ENCODE data around the gene NPBWR2. TPM values are rescaled to one million over a fixed set of nuclear protein-coding genes. Genes with fewer than 3 reads are reported as not detected.

NPBWR2 gene
- total and polyA plus RNA-seq, 2 donors (not counting 1 experiment from before 2014, with no cell fraction given): not detected

DNA sequence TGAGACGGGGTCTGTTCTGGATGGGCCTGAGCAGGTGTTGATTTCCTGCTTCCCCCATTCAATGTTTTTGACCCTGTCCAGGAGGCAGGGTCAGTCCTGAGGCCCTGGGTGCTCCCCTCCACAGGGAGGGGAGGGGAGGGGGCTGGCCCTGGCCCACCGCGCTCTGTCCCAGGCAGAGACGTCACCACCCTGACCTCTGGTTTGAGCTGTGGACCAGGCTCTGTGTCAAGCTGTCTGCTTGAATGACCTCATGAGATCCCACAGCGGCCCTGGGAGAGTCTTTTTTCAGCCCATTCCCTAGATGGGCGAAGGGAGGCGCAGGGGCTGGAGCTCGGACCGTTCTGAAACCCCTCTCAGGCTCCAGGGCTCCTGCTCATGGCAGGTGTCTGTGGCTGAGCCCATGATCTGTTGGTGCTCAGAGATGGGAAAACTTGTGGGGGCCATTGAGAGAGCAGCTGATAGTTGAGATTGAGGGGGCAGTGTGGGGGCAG, 14.3 kb downstream of the NPBWR2 start:
- TF ChIP-seq, protein P1, sequence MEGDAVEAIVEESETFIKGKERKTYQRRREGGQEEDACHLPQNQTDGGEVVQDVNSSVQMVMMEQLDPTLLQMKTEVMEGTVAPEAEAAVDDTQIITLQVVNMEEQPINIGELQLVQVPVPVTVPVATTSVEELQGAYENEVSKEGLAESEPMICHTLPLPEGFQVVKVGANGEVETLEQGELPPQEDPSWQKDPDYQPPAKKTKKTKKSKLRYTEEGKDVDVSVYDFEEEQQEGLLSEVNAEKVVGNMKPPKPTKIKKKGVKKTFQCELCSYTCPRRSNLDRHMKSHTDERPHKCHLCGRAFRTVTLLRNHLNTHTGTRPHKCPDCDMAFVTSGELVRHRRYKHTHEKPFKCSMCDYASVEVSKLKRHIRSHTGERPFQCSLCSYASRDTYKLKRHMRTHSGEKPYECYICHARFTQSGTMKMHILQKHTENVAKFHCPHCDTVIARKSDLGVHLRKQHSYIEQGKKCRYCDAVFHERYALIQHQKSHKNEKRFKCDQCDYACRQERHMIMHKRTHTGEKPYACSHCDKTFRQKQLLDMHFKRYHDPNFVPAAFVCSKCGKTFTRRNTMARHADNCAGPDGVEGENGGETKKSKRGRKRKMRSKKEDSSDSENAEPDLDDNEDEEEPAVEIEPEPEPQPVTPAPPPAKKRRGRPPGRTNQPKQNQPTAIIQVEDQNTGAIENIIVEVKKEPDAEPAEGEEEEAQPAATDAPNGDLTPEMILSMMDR (conservative IDR thresholded peaks at IDR 0.05 in 1 of 2, IDR thresholded peaks at IDR 0.05 in 1 of 2; ENCODE audit: low read depth in 1 of 2, low read length in 2 of 2): no peak
- no peak for TF ChIP-seq EZH2 (IDR thresholded peaks at IDR 0.05; ENCODE audit: low read length, missing control alignments)
- H3K4me3 ChIP-seq (replicated peaks in 1 of 4; ENCODE audit: control extremely low read depth in 1 of 4, insufficient read depth in 1 of 4, low read depth in 3 of 4, low read length in 4 of 4): no peak overlapping the region

DNA sequence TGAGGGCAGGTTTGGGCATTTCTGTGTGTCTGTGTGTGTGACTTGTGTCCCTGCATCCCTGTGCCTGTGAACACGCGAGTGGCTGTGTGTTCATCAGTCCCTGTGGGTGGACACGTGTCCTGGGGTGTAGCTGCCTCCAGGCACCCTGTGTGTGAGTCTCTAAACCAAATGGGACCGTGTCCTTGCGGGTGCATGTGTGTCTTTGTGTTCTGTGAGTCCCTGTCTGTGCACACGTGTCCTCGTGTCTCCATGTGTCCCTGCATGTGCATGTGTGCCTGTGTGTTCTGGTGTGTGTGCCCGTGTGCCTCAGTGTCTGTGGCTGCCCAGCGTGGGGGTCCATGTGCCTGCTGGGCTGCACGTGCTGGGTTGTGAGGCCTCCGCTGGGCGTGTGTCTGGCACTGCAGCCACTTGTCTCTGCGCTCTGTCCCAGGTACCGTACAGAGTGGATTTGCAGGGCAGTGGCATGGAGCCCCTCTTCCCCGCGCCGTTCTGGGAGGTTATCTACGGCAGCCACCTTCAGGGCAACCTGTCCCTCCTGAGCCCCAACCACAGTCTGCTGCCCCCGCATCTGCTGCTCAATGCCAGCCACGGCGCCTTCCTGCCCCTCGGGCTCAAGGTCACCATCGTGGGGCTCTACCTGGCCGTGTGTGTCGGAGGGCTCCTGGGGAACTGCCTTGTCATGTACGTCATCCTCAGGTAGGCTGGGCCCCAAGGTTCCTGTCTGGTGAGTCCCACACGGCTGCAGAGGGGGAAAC, 14.9 kb downstream of the NPBWR2 start:
- no peaks in the 10 kb centered on the region for H4K20me1 ChIP-seq (ENCODE audit: control insufficient read depth, extremely low read depth, insufficient read depth, low read length)
- H3K36me3 ChIP-seq (ENCODE audit: control insufficient read depth, insufficient read depth, low read length): no peaks in the 10 kb centered on the region
- no peak overlapping the region for H3K4me2 ChIP-seq (ENCODE audit: extremely low read depth, insufficient read depth, low read length)
- no peak overlapping the region for H3K9ac ChIP-seq (ENCODE audit: insufficient read depth, low read length)
- H3K27me3 ChIP-seq (ENCODE audit: control insufficient read depth, insufficient read depth, low read length): no peaks in the 10 kb centered on the region
- TF ChIP-seq EZH2 (IDR thresholded peaks at IDR 0.05; ENCODE audit: low read length, missing control alignments): no peak
- TF ChIP-seq, protein P1 (conservative IDR thresholded peaks at IDR 0.05 in 1 of 2, IDR thresholded peaks at IDR 0.05 in 1 of 2; ENCODE audit: low read depth in 1 of 2, low read length in 2 of 2): no peak
- no peaks in the 10 kb centered on the region for H3K9me3 ChIP-seq (ENCODE audit: control insufficient read depth, insufficient read depth, low read depth, low read length)
- no peaks in the 10 kb centered on the region for H3K79me2 ChIP-seq (ENCODE audit: control insufficient read depth, insufficient read depth, low read length)
- no peak overlapping the region for H3K4me3 ChIP-seq (replicated peaks in 1 of 4; ENCODE audit: control extremely low read depth in 1 of 4, insufficient read depth in 1 of 4, low read depth in 3 of 4, low read length in 4 of 4)
- H3K4me1 ChIP-seq (ENCODE audit: control insufficient read depth, extremely low read depth, insufficient read depth, low read length): no peaks in the 10 kb centered on the region
- no peak overlapping the region for H3K27ac ChIP-seq (ENCODE audit: insufficient read depth, low read length)
- no peak overlapping the region for H2AFZ ChIP-seq (ENCODE audit: low read length)
- DNase-seq (ENCODE audit: low read depth in 2 of 2): no peak

More for the DNA sequence above, 14.3 kb downstream of the NPBWR2 start:
- H3K79me2 ChIP-seq (ENCODE audit: control insufficient read depth, insufficient read depth, low read length): no peaks in the 10 kb centered on the region
- no peaks in the 10 kb centered on the region for H3K4me1 ChIP-seq (ENCODE audit: control insufficient read depth, extremely low read depth, insufficient read depth, low read length)
- no peaks in the 10 kb centered on the region for H3K27me3 ChIP-seq (ENCODE audit: control insufficient read depth, insufficient read depth, low read length)
- H3K9ac ChIP-seq (ENCODE audit: insufficient read depth, low read length): no peak overlapping the region
- H2AFZ ChIP-seq (ENCODE audit: low read length): no peak overlapping the region
- H4K20me1 ChIP-seq (ENCODE audit: control insufficient read depth, extremely low read depth, insufficient read depth, low read length): no peaks in the 10 kb centered on the region
- no peak for DNase-seq (ENCODE audit: low read depth in 2 of 2)
- no peak overlapping the region for H3K4me2 ChIP-seq (ENCODE audit: extremely low read depth, insufficient read depth, low read length)
- H3K36me3 ChIP-seq (ENCODE audit: control insufficient read depth, insufficient read depth, low read length): no peaks in the 10 kb centered on the region
- no peaks in the 10 kb centered on the region for H3K9me3 ChIP-seq (ENCODE audit: control insufficient read depth, insufficient read depth, low read depth, low read length)
- no peak overlapping the region for H3K27ac ChIP-seq (ENCODE audit: insufficient read depth, low read length)

DNA sequence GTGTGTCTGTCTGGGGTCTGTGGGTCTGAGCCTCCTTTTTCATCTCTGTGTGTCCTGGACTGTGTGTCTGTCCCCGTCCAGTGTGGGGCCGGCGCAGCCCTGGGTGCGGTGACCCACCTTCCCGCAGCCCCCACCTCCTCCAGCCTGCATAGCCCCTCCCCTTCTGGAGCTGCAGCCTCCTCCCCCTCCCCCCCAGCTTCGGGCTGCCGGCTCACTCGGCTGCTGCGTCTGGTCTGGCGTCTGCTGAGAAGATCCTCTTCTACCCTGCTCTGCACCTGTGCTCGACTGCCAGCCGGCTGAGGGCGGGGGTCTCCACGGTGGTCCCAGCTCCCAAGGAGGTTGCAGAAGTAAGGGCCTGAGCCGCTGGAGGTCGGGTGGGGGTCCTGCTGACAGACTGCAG, 15.6 kb downstream of the NPBWR2 start:
- Histone ChIP-seq H3K4me1 (ENCODE audit: control insufficient read depth, extremely low read depth, insufficient read depth, low read length) (no peaks in the 10 kb centered on the region), H3K79me2 (ENCODE audit: control insufficient read depth, insufficient read depth, low read length) (no peaks in the 10 kb centered on the region), H3K27me3 (ENCODE audit: control insufficient read depth, insufficient read depth, low read length) (no peaks in the 10 kb centered on the region), H3K4me2 (ENCODE audit: extremely low read depth, insufficient read depth, low read length) (no peak overlapping the region), H3K9me3 (ENCODE audit: control insufficient read depth, insufficient read depth, low read depth, low read length) (no peaks in the 10 kb centered on the region), H2AFZ (ENCODE audit: low read length) (no peak overlapping the region), H3K27ac (ENCODE audit: insufficient read depth, low read length) (no peak overlapping the region), H3K9ac (ENCODE audit: insufficient read depth, low read length) (no peak overlapping the region), H3K4me3 (replicated peaks in 1 of 4; ENCODE audit: control extremely low read depth in 1 of 4, insufficient read depth in 1 of 4, low read depth in 3 of 4, low read length in 4 of 4) (no peak overlapping the region), H3K36me3 (ENCODE audit: control insufficient read depth, insufficient read depth, low read length) (no peaks in the 10 kb centered on the region), H4K20me1 (ENCODE audit: control insufficient read depth, extremely low read depth, insufficient read depth, low read length) (no peaks in the 10 kb centered on the region)
- DNase-seq (ENCODE audit: low read depth in 2 of 2): no peak
- no peak for TF ChIP-seq EZH2 (IDR thresholded peaks at IDR 0.05; ENCODE audit: low read length, missing control alignments)
- TF ChIP-seq, protein P1 (conservative IDR thresholded peaks at IDR 0.05 in 1 of 2, IDR thresholded peaks at IDR 0.05 in 1 of 2; ENCODE audit: low read depth in 1 of 2, low read length in 2 of 2): no peak
